Stimulated activated CD8-positive, alpha-beta memory T cell treated with anti-CD3 and anti-CD28 coated beads, Interleukin-4, amount 100 ng/mL, for 48 hours (primary cell): ENCODE results near the gene PSMB9.
"Not testable (repeated sequence)": the region's sequence is repeated elsewhere in the genome, so short reads cannot be mapped to it uniquely, and the experiment has no call there.

Source experiments
- DNase-seq: peaks from one replicate; pipeline ENCODE4 v3.0.0-alpha.2; 2020

Gene PSMB9

DNA sequence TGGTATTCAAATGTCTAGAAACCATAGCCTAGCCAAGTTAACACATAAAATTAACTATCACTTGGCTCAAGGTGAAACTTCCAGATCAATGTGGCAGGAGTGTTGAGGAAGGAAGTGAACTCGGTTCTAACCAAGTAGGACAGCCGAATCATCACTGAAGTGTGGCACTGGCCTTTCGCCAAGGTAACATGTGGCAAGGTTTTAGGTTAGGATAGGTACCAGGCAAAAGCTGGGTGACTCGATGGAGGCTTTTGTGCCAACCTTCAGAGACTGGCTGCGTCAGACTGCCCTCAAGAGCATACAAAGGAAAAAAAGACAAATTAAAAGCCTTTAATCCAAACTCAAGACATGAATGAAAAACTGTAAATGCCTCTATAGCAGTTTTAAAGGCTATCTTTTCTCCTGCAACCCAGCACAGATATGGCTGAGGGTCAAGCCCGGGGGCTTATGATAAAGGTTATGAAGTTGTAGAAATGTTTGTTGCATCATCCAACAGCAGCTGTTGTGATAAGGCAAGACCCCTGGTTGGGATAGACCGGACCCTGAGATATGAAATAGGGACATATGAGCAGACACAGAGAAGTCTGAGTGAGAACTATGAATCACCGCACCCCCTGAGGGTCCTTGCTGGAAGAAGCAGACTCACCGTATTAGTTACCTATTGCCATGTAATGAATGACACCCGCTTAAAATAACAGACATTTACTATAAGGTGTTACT, 11.9 kb downstream of the PSMB9 start:
- no peak for DNase-seq

DNA sequence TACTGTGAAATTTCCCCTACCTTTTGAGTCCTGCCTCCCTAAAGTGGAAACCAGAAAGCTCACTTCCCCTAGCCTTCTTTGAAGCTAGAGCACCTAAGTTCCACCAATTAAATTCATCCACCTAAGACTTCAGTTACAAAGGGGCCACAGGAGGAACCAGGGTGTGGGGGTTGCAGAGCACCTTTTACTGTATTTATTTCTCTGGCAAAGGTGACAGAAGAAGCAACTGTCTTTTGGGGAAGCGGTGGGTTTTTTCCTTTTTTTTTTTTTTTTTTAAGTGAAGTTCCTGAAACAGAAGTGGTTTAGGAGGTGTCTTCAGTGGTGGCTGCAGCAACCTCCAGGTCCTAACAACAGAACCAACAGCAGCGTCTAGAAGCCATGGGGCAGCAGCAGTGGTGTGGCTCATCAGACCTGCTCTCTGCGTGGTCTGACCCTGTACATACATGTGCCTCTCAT, 13.1 kb downstream of the PSMB9 start:
- no peak for DNase-seq

DNA sequence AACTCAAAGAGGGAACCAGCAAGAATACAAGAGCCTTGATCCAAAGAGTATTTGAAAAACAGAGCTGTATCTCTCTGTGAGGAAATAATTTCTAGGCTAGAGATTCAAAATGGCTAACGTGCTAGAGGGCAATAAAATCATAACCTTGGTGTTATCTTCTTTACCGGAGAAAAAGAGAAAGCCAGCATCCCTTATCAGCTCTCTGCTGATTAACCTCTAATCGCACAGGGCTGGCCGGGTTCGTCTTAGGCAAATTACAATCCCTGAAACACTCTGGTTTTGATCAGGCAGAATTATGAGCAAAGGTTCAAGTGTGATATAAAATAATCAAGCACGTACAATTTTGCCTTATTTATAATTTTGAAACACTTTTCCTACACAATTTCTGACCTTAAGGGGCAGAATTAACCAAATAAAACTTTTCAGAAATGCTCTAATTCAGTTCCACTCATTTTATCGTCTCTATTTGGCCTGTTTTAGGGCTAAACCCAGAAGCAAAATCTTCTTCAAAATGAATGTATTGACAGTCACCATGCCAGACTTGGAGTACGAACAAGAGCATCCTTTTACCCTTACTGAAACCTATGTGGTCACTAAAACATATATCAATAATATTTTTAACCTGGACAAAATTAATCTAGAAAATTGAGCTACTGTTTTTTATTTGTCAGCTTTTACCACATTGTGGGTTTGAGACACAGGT, 13.7 kb downstream of the PSMB9 start:
- DNase-seq = no peak

DNA sequence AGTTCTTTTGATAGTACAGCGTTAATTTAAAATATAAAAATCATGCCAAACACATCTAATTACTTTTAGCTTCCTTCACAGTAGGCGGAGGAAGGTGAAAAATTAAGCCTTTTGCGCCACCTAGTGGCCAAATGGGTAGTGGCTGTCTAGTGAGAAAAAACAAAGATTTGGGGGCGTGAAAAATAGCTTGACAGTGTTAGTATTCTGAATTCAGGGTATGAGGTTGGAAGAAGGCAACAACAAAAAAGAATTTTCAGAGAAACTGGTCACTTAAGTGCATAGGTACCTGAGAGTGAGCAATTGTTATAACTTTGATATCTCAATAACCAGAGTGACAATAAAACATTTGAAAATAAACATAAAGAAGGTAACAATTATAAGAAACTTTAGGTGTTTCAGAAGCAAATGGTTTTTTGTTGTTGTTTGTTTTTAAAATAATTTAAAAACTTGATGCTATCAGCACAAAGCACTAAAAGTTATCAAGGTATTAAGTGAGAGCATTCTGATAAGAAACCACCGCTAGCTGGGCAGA, 14.3 kb downstream of the PSMB9 start:
- DNase-seq = peak; percentile 94

DNA sequence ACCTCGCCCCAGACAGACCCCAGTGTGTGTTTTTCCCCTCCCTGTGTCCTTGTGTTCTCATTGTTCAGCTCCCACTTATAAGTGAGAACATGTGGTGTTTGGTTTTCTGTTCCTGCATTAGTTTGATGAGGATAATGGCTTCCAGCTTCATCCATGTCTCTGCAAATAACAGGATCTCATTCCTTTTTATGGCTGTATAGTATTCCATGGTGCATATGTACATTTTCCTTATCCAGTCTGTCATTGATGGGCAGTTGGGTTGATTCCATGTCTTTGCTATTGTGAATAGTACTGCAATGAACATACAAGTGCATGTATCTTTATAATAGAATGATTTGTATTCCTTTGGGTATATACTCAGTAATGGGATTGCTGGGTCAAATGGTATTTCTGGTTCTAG, 20.0 kb downstream of the PSMB9 start:
- DNase-seq = not testable (repeated sequence)

DNA sequence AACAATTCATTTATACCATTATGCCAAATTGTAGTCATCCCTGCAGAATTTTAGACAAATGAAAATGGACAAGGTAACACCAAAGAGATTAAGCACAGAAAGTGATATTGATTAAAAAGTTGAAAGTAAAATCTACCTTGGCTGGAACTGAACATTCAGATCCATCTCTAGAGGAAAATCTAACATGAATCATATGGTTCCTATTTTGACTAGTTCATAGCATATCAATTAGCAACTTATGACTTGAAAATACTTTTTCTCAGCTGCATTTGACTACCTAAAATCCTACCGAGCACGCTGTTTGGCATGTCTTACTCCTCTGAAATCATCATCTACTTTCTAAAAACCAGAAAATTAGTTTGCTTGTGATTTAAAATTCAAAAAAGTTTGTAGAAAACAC, 22.6 kb downstream of the PSMB9 start:
- no peak for DNase-seq

DNA sequence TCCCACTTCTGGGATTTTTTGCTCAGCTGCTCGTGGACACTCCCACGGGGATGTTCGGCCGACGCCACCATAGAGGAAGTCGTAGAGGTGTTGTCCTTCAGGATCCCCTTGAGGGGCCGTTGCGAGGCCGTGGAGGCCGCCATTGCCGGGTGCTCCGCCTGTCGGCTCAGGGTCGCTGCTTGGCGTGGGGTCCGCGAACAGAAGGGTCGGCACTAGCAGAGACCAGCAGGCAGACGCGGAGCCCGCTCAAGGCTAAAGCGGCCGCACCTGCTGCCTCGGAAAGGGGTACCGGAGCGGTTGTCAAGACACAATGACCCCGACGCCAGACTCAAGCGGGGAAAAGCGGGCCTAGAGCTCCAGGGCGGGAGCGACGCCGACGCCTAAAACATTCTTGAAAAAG, 25.7 kb downstream of the PSMB9 start:
- no peak for DNase-seq

DNA sequence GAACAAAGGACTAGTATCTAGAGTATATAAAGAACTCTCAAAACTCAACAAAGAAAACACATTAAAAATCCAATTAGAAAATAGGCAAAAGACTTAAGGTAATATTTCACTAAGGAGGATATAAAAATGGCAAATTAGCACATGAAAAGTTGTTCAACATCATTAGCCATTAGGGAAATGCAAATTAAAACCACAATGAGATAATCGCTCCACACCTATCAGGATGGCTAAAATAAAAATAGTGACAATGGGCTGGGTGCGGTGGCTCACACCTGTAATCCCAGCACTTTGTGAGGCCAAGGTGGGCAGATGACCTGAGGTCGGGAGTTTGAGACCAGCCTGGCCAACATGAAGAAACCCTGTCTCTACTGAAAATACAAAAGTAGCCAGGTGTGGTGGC, 27.0 kb downstream of the PSMB9 start:
- not testable (repeated sequence) for DNase-seq

DNA sequence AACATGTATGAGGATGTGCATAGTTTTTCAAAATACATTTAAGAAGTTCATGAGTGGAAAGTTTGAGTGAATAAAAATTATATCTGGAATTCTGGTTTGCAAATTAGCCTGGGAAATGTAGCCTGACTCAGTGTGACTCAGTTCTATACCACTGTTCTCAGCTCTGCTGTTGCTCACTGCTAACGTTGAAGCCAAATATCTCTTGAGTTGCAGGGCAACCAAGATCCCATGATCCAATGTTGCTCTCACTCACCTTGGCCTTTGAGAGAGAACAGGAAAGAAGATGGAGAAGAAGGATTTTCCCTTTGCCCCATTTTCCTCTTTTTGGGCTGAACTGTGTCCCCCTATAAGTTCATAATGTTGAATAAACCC, 28.9 kb downstream of the PSMB9 start:
- DNase-seq = no peak

DNA sequence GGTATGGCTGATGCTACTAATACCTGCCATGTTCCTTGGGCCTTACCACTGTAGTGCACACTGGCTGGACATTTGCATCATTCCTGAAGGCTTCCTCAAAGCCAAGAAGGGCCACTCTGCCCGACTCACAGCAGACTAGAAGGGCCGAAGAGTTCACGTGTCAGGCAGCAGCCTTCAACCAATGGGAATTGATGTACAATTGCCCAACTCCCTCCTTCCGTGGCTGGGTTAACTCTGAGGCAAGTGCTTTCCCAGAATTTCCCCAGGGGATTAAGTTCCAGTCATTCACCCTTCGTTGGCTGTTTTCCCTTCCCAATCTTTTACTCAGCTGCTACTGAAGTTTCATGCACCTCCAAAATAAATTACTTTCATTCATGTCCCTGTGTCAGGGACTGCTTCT, 29.8 kb downstream of the PSMB9 start:
- DNase-seq = no peak

DNA sequence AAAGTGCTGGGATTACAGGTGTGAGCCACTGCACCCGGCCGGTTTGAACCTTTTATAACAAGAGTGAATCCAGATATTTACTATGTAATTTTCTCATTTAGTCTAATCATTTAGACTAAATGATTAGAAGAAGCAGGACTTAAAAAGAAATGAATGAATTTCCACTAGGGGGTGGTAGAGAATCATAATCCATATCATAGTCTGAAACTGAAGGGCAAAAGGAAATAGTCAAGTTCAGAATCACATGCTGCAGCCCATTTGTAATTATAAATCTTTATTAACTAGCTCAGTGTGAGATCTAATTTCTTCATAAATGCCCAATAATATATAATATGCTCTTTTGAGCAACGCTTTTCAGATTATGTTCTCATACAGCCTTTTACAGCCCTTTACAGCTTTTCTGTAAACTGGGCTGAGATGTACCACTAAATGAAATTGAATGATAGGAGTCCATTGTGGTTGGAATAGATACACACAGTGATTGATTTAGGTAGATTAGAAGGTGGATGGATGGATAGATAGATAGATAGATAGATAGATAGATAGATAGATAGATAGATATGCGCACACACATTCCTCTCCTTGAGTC, 31.8 kb downstream of the PSMB9 start:
- DNase-seq = no peak

DNA sequence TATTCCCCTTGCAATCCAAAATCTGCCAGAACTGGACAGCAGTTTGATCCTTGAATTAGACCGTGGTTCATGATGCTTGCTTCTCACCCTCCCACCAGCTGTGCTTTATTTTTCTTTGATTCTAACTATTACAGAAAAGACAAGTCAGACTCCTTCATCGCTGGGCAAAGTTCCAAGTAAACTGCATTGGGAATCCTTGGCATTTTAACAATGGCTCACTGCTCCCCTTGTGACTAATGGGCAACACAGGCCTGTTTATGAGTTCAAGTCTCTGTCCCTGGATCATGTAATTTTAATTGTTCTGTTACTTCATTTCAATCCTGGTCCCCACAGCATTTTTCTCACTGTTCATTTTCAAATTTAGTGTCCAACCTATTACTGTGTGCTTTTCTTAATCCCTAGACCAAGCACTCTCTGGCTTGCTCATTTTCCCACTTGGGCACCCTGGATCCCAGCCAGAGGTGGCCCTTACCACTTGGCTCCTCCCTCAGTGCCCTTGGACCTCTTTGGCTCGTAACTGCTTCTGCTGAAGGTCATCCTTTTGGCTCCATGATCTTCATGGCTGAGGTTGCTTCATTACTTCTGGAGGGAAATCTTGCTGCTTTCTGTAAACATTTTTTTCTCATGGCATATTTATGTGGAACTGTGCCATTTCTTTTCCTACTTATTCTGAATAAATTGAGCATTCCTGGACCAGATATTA, 32.8 kb downstream of the PSMB9 start:
- DNase-seq = no peak

DNA sequence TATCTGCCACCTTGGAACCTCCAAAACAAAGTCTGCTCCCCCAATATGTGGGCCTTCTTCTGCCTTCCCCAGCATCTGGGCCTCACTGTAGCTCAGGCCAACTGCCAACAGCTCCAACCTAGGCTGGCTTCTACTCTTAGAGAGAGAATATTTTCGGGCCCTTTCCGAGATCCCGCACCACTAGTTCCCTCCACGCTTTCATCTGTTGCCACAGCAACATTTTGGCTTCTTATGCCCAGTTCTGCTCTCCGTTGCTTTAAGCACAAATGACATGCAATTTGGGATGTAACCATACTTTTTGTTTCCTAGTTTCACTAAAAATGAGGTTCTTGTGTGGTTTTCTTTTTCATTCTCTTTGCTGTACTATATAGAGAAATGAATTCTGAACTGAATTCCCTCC, 33.6 kb downstream of the PSMB9 start:
- no peak for DNase-seq

DNA sequence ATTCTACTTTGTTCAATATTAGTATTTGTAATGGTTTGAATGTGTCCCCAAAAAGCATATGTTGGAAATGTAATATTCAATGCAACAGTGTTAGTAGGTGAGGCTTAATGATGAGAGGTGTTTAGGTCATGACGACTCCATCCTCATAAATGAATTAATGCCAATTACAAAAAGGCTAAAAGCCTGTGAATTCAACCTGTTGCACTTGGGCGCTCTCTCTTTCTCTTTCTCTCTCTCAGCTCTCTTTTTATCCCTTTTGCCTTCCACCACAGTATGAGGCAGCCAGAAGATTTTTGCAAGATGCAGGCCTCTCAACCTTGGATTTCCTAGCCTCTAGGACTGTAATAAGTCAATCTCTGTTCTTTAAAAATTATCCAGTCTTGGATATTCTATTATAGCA, 34.6 kb downstream of the PSMB9 start:
- no peak for DNase-seq

DNA sequence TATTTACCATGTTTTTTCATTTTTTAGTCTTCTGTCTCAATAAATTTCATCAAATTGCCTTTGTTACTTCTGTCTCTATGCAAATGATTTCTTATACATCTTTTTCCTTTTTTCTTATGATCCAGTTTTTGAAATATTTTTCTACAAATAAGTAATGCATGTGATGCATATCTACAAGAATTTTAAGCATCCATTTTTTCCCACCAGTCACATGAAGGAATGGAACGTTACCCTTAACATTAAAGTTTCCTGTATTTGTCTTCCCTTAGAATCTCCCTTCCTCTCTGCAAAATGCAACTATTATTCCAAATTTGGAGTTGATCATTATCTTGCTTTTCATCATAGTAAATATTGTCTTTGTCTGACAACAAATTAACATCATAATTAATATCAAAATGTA, 35.5 kb downstream of the PSMB9 start:
- DNase-seq = no peak

DNA sequence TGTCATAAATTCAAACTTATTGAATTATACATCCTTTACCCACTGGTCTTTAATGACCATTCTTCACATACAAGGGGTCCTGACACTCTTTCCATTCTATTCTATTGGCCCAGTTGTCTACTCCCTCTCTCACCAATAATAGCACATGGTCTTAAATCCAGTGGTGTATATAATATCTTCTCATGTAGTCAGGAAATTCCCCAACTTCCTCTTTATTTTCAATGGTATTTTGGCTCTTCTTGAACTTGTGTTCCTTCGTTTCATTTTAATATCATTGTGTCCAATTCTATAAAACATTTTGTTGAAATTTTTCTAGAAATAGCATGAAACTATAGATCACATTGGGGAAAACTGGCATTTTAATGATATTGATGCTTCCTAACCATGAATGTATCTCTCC, 36.8 kb downstream of the PSMB9 start:
- no peak for DNase-seq

DNA sequence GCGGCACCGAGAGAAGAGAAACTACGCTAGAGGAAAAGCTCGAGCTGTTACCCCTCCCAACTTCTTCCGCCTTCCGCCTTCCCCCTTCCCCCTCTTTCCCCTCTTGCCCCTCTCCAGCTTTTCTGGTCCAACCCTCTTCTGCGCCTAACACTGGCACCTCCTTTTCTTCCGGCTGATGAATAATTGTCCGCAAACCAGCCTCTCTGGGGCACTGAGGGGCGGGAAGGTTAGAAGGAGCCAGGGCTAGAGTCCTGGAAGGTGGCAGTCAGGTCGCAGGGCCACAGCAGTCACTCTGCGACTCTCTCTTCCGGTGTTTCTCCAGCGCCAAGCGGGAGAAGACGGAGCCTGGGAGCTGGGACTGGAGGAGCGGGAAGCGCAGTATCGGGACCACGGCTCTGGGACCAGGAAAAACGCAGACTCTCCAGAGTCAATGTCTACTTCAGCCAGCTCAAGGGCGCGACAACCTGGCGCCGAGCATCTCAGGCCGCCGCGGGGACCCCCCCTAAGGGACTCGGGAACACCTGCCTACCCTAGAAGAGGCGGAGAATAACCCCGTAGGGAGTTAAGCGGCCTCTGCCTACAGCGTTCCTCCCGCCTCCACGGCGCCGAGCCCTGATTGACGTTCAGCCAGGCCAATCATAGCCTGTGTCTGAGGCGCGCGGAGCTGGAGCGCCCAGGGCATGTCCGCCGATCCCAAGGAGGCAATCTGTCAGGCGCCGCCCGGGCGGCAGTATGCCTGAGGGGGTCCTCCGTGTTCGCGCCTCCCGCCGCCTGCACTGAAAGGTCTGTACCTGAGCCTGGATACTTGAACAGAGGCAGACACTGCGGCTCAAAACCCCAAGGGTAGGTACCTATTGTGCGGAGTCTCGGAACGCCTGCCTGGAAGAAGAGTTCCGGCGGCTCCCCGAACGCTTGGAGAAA, 40.4 kb downstream of the PSMB9 start:
- peak; percentile 99 for DNase-seq

DNA sequence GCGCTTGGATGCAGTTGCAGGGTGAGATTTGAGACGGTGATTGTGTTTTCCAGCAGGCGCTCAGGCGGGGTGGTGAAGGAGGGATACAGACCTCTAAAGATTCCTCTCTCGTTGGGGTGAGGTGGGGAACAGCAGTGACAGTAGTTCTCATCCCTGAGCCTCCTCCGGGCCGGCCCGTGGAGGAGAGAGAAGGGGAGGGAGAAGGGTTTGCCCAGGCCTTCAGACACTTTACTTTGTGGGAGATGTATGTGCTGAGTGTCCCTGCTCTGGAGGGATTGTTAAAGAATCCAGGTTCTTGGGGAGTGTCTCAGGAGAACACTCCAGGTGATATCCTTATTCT, 41.0 kb downstream of the PSMB9 start:
- no peak for DNase-seq

DNA sequence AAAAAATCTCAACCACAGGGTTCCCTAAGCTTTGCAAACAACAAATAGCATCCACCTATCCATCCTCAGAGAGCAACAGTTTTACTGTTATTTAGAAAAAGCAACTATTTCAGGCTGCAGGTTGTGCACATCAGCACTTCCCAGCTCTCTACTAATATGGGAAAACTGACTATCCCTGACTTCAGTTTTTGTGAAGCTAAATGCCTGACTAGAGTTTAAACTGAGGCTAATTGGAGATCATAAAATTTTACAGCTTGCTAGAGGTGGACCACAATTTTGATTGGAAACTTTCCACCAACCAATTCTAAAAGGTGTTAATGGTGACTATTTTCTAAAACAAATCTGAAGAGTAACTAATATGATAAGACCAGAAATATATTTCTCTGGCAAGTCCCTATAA, 50.0 kb downstream of the PSMB9 start:
- no peak for DNase-seq

DNA sequence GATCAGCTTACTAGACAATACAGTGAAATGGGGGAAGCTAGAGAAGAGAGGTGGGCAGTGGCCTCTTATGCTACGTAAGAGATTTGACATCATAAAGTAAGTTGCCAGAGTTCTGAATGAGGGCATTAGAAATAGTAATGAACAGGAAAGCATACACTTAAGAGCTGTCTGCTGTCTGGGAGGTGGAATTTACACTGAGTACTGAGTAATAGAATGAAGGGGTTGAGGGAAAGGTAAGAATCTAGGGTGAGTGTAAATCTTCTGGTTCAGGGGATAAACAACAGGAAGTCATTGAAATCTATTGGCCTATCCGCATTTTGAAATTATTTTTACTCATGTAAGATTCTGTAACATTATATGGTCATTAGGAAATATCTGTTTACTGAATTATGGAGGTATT, 51.1 kb downstream of the PSMB9 start:
- no peak for DNase-seq

DNA sequence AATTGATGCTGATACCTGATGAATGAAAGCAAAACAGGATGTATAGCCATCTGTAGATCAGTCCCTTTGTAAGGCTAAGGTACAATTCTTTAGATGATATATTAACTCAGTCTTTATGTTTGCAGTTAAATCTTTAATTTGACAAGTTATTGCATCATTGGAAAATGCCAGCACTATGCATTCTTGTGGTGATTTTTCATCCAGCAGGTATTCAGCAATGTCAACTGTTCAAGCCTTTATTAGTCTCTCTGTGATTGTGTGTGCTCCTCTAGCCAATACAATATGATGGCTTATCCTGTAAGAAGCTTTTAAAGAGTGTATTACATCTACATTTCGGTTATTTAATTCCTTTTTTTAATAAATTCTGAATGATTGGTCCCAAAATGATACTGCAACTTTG, 52.5 kb downstream of the PSMB9 start:
- DNase-seq = no peak

DNA sequence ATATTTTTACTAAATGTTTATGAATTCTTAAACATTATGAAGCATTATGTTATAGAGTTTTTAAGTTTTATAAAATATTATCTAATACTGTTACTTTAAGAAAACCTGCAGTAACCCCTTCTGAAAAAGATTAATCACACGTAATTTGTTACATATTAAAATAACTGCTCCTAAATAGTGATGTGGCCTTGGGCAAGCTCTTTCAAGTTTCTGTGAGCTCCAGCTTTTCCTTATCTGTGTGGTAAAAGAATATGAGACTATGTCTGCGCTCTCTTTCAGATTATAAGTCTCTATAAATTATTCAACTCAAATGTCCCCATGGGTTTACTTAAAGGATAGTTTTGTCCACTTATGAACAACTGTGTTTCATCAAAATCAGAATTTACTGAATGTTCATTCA, 54.9 kb downstream of the PSMB9 start:
- DNase-seq = no peak
